ENCODE measurements around the gene MAP2K5. TPM values are rescaled to one million over a fixed set of nuclear protein-coding genes. Genes with fewer than 3 reads are reported as not detected.

MAP2K5 gene
- total and polyA plus RNA-seq, 10 of the 15 experiments (the other 5 are each of a cell fraction or from before 2014, with no cell fraction given) = 1.3 to 19.4 (median 9.6) TPM

DNA sequence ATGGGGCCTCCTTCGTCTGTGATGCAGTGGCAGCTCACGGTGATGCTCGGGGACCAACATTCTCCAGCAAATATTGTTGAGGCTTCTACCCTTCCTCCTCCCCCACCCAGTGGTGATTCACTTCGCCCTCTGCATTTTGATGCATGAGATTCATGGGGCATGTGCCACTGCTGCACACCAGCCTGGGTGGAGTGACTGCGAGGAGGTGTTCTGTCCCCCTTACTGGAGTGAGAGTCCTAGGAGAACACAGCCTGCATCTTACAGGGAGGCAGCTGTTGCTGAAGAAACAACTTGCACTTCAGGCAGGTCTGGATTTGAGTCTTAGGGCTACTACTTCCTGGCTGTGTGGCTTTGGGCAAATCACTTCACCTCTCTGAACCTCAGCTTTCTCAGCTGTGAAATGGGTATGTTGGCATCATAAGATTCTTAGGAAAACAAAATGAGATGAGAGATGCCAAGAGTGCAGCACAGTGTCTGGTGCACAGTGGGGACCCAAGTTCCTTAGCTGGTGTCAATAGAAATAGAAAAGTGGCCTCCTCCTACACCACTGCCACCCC, 272.6 kb downstream of the MAP2K5 start (continued):
- TF ChIP-seq, protein P1, sequence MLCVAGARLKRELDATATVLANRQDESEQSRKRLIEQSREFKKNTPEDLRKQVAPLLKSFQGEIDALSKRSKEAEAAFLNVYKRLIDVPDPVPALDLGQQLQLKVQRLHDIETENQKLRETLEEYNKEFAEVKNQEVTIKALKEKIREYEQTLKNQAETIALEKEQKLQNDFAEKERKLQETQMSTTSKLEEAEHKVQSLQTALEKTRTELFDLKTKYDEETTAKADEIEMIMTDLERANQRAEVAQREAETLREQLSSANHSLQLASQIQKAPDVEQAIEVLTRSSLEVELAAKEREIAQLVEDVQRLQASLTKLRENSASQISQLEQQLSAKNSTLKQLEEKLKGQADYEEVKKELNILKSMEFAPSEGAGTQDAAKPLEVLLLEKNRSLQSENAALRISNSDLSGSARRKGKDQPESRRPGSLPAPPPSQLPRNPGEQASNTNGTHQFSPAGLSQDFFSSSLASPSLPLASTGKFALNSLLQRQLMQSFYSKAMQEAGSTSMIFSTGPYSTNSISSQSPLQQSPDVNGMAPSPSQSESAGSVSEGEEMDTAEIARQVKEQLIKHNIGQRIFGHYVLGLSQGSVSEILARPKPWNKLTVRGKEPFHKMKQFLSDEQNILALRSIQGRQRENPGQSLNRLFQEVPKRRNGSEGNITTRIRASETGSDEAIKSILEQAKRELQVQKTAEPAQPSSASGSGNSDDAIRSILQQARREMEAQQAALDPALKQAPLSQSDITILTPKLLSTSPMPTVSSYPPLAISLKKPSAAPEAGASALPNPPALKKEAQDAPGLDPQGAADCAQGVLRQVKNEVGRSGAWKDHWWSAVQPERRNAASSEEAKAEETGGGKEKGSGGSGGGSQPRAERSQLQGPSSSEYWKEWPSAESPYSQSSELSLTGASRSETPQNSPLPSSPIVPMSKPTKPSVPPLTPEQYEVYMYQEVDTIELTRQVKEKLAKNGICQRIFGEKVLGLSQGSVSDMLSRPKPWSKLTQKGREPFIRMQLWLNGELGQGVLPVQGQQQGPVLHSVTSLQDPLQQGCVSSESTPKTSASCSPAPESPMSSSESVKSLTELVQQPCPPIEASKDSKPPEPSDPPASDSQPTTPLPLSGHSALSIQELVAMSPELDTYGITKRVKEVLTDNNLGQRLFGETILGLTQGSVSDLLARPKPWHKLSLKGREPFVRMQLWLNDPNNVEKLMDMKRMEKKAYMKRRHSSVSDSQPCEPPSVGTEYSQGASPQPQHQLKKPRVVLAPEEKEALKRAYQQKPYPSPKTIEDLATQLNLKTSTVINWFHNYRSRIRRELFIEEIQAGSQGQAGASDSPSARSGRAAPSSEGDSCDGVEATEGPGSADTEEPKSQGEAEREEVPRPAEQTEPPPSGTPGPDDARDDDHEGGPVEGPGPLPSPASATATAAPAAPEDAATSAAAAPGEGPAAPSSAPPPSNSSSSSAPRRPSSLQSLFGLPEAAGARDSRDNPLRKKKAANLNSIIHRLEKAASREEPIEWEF (IDR thresholded peaks at IDR 0.05; ENCODE audit: insufficient replicate concordance, low read depth, low read length) = no peak
- TF ChIP-seq MYC (IDR thresholded peaks at IDR 0.05; ENCODE audit: insufficient read depth, insufficient read length, insufficient replicate concordance, low read length, severe bottlenecking) (no peak), PAX5 (IDR thresholded peaks at IDR 0.05; ENCODE audit: borderline replicate concordance, low read depth, low read length) (no peak), KDM1A (IDR thresholded peaks at IDR 0.05; ENCODE audit: borderline replicate concordance) (no peak), RBBP5 (conservative IDR thresholded peaks at IDR 0.05) (no peak), SPI1 (IDR thresholded peaks at IDR 0.05; ENCODE audit: borderline replicate concordance, insufficient read depth, low read depth, low read length) (no peak), CHD1 (IDR thresholded peaks at IDR 0.05; ENCODE audit: low read depth, low read length) (no peak)
- TF ChIP-seq, protein P2, sequence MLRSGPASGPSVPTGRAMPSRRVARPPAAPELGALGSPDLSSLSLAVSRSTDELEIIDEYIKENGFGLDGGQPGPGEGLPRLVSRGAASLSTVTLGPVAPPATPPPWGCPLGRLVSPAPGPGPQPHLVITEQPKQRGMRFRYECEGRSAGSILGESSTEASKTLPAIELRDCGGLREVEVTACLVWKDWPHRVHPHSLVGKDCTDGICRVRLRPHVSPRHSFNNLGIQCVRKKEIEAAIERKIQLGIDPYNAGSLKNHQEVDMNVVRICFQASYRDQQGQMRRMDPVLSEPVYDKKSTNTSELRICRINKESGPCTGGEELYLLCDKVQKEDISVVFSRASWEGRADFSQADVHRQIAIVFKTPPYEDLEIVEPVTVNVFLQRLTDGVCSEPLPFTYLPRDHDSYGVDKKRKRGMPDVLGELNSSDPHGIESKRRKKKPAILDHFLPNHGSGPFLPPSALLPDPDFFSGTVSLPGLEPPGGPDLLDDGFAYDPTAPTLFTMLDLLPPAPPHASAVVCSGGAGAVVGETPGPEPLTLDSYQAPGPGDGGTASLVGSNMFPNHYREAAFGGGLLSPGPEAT (IDR thresholded peaks at IDR 0.05; ENCODE audit: low read depth) = no peak

Measured in GM12878 (cell line).